Liver (tissue), 9 donors: ENCODE data around the gene PHKB. TPM values are rescaled to one million over a fixed set of nuclear protein-coding genes. Genes with fewer than 3 reads are reported as not detected.
"Not testable (repeated sequence)": the region's sequence is repeated elsewhere in the genome, so short reads cannot be mapped to it uniquely, and the experiment has no call there.

Experiments used
- DNase-seq: peaks from one replicate; pipeline ENCODE4 v3.0.0-alpha.2; 2017; ENCODE audit warnings: low spot score
- H3K27ac ChIP-seq, 2 donors: one replicate each; pipeline ENCODE4 v1.7.0; 2013; ENCODE audit warnings: inconsistent platforms in 2 of 2, low read length in 2 of 2, control low read depth in 1 of 2, low read depth in 1 of 2, mild to moderate bottlenecking in 1 of 2
- H3K27me3 ChIP-seq, 4 donors: one replicate each; pipeline versions ENCODE4 v1.6.1 to v1.7.0; 2013; ENCODE audit warnings: low read length in 3 of 4, inconsistent platforms in 1 of 4, mild to moderate bottlenecking in 1 of 4, moderate library complexity in 1 of 4; ENCODE audit not compliant: control insufficient read depth in 4 of 4, insufficient read depth in 4 of 4
- H3K36me3 ChIP-seq, 4 donors: one replicate each; pipeline versions ENCODE4 v1.6.1 to v1.7.0; 2013; ENCODE audit warnings: low read length in 3 of 4, mild to moderate bottlenecking in 3 of 4, low read depth in 1 of 4, moderate library complexity in 1 of 4; ENCODE audit not compliant: control insufficient read depth in 4 of 4, insufficient read depth in 3 of 4
- H3K4me1 ChIP-seq, 4 donors: one replicate each; pipeline versions ENCODE4 v1.6.1 to v1.7.0; 2013; ENCODE audit warnings: low read length in 3 of 4, mild to moderate bottlenecking in 3 of 4, moderate library complexity in 1 of 4; ENCODE audit not compliant: control insufficient read depth in 4 of 4, insufficient read depth in 4 of 4
- H3K4me3 ChIP-seq, 3 donors: one replicate each; pipeline versions ENCODE4 v1.6.1 to v1.7.0; 2013; ENCODE audit warnings: low read length in 3 of 3, control low read depth in 1 of 3, low read depth in 1 of 3, mild to moderate bottlenecking in 1 of 3
- H3K9ac ChIP-seq, 2 donors: one replicate each; pipeline ENCODE4 v1.7.0; 2013; ENCODE audit warnings: low read length in 2 of 2, mild to moderate bottlenecking in 2 of 2, moderate library complexity in 2 of 2, control low read depth in 1 of 2, low read depth in 1 of 2
- H3K9me3 ChIP-seq, 4 donors: one replicate each; pipeline versions ENCODE4 v1.6.1 to v1.7.0; 2013; ENCODE audit warnings: low read length in 3 of 4; ENCODE audit not compliant: control insufficient read depth in 4 of 4
- ATF3 ChIP-seq: IDR thresholded peaks from 2 replicates; pipeline ENCODE4 v1.6.1; 2016; ENCODE audit warnings: antibody characterized with exemption
- CTCF ChIP-seq: fragments of 150-350 bp; IDR thresholded peaks from 2 replicates; pipeline ENCODE4 v1.5.1; 2017; ENCODE audit warnings: improper control_type of control experiment, low read depth, low read length; ENCODE audit not compliant: missing input control
- EGR1 ChIP-seq, 2 donors: IDR thresholded peaks; 2 replicates each; pipeline ENCODE4 v1.6.1; 2016 to 2018; ENCODE audit warnings: antibody characterized with exemption in 2 of 2, low read depth in 2 of 2
- FOXA1 ChIP-seq: IDR thresholded peaks from 2 replicates; pipeline ENCODE4 v1.6.1; 2016; ENCODE audit warnings: antibody characterized with exemption
- HNF4A ChIP-seq, 2 donors: conservative IDR thresholded peaks; 2 replicates each; pipeline ENCODE4 v1.6.1; 2016; ENCODE audit warnings: antibody characterized with exemption in 2 of 2, mild to moderate bottlenecking in 2 of 2
- JUND ChIP-seq, 2 donors: IDR thresholded peaks; 2 replicates each; pipeline ENCODE4 v1.6.1; 2016; ENCODE audit warnings: antibody characterized with exemption in 2 of 2
- MAX ChIP-seq: IDR thresholded peaks from 2 replicates; pipeline ENCODE4 v1.6.1; 2016; ENCODE audit warnings: antibody characterized with exemption
- NR2F2 ChIP-seq: IDR thresholded peaks from 2 replicates; pipeline ENCODE4 v1.6.1; 2016; ENCODE audit warnings: antibody characterized with exemption
- RAD21 ChIP-seq, 2 donors: IDR thresholded peaks; 2 replicates each; pipeline ENCODE4 v1.6.1; 2016; ENCODE audit warnings: antibody characterized with exemption in 2 of 2, mild to moderate bottlenecking in 2 of 2
- REST ChIP-seq: IDR thresholded peaks from 2 replicates; pipeline ENCODE4 v1.6.1; 2016; ENCODE audit warnings: antibody characterized with exemption, mild to moderate bottlenecking
- RXRA ChIP-seq, 2 donors: IDR thresholded peaks; 2 replicates each; pipeline ENCODE4 v1.6.1; 2017 to 2018; ENCODE audit warnings: antibody characterized with exemption in 2 of 2, mild to moderate bottlenecking in 1 of 2
- SP1 ChIP-seq: IDR thresholded peaks from 2 replicates; pipeline ENCODE4 v1.6.1; 2018; ENCODE audit warnings: antibody characterized with exemption, mild to moderate bottlenecking
- TAF1 ChIP-seq: conservative IDR thresholded peaks from 2 replicates; pipeline ENCODE4 v1.6.1; 2016; ENCODE audit warnings: antibody characterized with exemption, mild to moderate bottlenecking
- YY1 ChIP-seq: IDR thresholded peaks from 2 replicates; pipeline ENCODE4 v1.6.1; 2016; ENCODE audit warnings: antibody characterized with exemption, mild to moderate bottlenecking
- WGBS: extraction: QIAGEN DNeasy Blood & Tissue Kit; methylation state at CpG from one replicate; pipeline ENCODE4 v1.1.7; 2013; 5-methylcytosine and 5-hydroxymethylcytosine counted together
- polyA plus RNA-seq, 2 donors: library from polyadenylated mRNA; stranded (reverse) in 1 of 2; unstranded in 1 of 2; fragments of 200-250 nt in 1 of 2; fragments of >200 nt in 1 of 2; fragmentation: Nextera tagmentation in 1 of 2; extraction: Ambion mirVana in 1 of 2; gene quantifications; one replicate each; pipeline versions ENCODE4 v1.2.1 to v1.2.3, GENCODE V29; 2013 to 2015
- total RNA-seq, 2 donors: library from RNA; depleted of rRNA; stranded (reverse); fragments of >200 nt; gene quantifications; one replicate each; pipeline ENCODE4 v1.2.3, GENCODE V29; 2014
- donor health status: healthy.
- donor health status: healthy.
- donor health status: healthy.
- donor health status: healthy.
- donor health status: healthy.

Gene PHKB
- total and polyA plus RNA-seq, 4 donors, result 13.2 to 49.1 (median 29.0) TPM

- Histone ChIP-seq H3K4me1 (no peaks in the 10 kb centered on the region), H3K27ac (no peak overlapping the region), H3K9me3 (peaks cover 0 to 3% (median 1%) of the 10 kb centered on the region in 4 donors), H3K9ac (no peak overlapping the region), H3K36me3 (peaks cover 4 to 10% (median 5%) of the 10 kb centered on the region in 4 donors), H3K27me3 (no peaks in the 10 kb centered on the region), H3K4me3 (no peak overlapping the region)
- TF ChIP-seq FOXA1 (no peak), ATF3 (no peak), HNF4A (conservative IDR thresholded peaks at IDR 0.05) (no peak), CTCF (no peak), YY1 (no peak), REST (no peak), JUND (IDR thresholded peaks at IDR 0.05) (no peak), EGR1 (IDR thresholded peaks at IDR 0.05; ENCODE audit: low read depth in 2 of 2) (no peak)
- no peak for DNase-seq
- WGBS, result over 99% methylated on average over 8 of the region's 8 CpGs
These were observed 72.7 kb downstream of the PHKB start for GRCh38 chr16:47533744-47534292.

- WGBS, result 87% methylated on average over 1 of the region's 1 CpG
- Histone ChIP-seq H3K9ac (no peak overlapping the region), H3K4me1 (no peaks in the 10 kb centered on the region), H3K9me3 (peaks cover 0 to 3% (median 0%) of the 10 kb centered on the region in 4 donors), H3K27me3 (no peaks in the 10 kb centered on the region), H3K27ac (no peak overlapping the region), H3K36me3 (peaks cover 0 to 11% (median 5%) of the 10 kb centered on the region in 4 donors), H3K4me3 (no peak overlapping the region)
- DNase-seq, result no peak
- TF ChIP-seq TAF1 (no peak), SP1 (no peak), NR2F2 (no peak), HNF4A (conservative IDR thresholded peaks at IDR 0.05) (no peak), YY1 (no peak), MAX (no peak), EGR1 (IDR thresholded peaks at IDR 0.05; ENCODE audit: low read depth in 2 of 2) (no peak), RAD21 (IDR thresholded peaks at IDR 0.05) (no peak), RXRA (IDR thresholded peaks at IDR 0.05) (no peak)
These were observed 77.3 kb downstream of the PHKB start for GRCh38 chr16:47538472-47538871.

GRCh38 chr16:47539707-47540670, 78.9 kb downstream of the PHKB start:
- 93% methylated on average over 13 of the region's 13 CpGs for WGBS
- H3K36me3 ChIP-seq, result peaks cover 0 to 11% (median 4%) of the 10 kb centered on the region in 4 donors

GRCh38 chr16:47541135-47541534, 80.0 kb downstream of the PHKB start:
- not testable (repeated sequence) for H3K4me1 ChIP-seq, H3K9ac ChIP-seq, H3K4me3 ChIP-seq, H3K27me3 ChIP-seq, H3K27ac ChIP-seq, H3K9me3 ChIP-seq, DNase-seq
- H3K36me3 ChIP-seq, result peaks cover 0 to 11% (median 3%) of the 10 kb centered on the region in 4 donors
- WGBS, result 96% methylated on average over 3 of the region's 3 CpGs

More at GRCh38 chr16:47539707-47540670, 78.9 kb downstream of the PHKB start:
- not testable (repeated sequence) for H3K27me3 ChIP-seq, H3K9me3 ChIP-seq, H3K9ac ChIP-seq, DNase-seq, H3K27ac ChIP-seq, H3K4me3 ChIP-seq, H3K4me1 ChIP-seq
